HG03135 (cell line): ENCODE data around the gene ATXN7.

Experiments used
- ATAC-seq: cut with Tn5 transposase; IDR thresholded peaks from one replicate; pipeline ENCODE4 v1.9.1; 2021; ENCODE audit warnings: mild to moderate bottlenecking, moderate library complexity; ENCODE audit not compliant: unreplicated experiment

ATXN7 gene

GRCh38 chr3:64046592-64046991 is 182.9 kb downstream of the ATXN7 start:
- no peak for ATAC-seq

- no peak for ATAC-seq
Measured at GRCh38 chr3:64046996-64047594, 183.4 kb downstream of the ATXN7 start.

- no peak for ATAC-seq
Measured at GRCh38 chr3:64047787-64048186, 184.1 kb downstream of the ATXN7 start.

GRCh38 chr3:64048631-64049061 is 185.0 kb downstream of the ATXN7 start:
- no peak for ATAC-seq

- no peak for ATAC-seq
Measured at GRCh38 chr3:64049136-64049535, 185.5 kb downstream of the ATXN7 start.

- ATAC-seq, result no peak
Measured at GRCh38 chr3:64049832-64050231, 186.2 kb downstream of the ATXN7 start.
